ENCODE data around the gene SIPA1.

- TF ChIP-seq, protein P1, sequence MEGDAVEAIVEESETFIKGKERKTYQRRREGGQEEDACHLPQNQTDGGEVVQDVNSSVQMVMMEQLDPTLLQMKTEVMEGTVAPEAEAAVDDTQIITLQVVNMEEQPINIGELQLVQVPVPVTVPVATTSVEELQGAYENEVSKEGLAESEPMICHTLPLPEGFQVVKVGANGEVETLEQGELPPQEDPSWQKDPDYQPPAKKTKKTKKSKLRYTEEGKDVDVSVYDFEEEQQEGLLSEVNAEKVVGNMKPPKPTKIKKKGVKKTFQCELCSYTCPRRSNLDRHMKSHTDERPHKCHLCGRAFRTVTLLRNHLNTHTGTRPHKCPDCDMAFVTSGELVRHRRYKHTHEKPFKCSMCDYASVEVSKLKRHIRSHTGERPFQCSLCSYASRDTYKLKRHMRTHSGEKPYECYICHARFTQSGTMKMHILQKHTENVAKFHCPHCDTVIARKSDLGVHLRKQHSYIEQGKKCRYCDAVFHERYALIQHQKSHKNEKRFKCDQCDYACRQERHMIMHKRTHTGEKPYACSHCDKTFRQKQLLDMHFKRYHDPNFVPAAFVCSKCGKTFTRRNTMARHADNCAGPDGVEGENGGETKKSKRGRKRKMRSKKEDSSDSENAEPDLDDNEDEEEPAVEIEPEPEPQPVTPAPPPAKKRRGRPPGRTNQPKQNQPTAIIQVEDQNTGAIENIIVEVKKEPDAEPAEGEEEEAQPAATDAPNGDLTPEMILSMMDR (IDR thresholded peaks at IDR 0.05): no peak
- TF ChIP-seq POLR2A (IDR thresholded peaks at IDR 0.05): no peak
- no peak for TF ChIP-seq EP300 (IDR thresholded peaks at IDR 0.05; ENCODE audit: low read depth)
- TF ChIP-seq POLR2AphosphoS5 (IDR thresholded peaks at IDR 0.05): no peak
Measured at GRCh38 chr11:65618763-65619162, 19.1 kb upstream of the SIPA1 start.

All from transverse colon (tissue), 4 donors.